Prostate gland (tissue), 2 donors: ENCODE results near the gene KIR2DL1. TPM values are rescaled to one million over a fixed set of nuclear protein-coding genes. Genes with fewer than 3 reads are reported as not detected.
"Not testable (repeated sequence)": the region's sequence is repeated elsewhere in the genome, so short reads cannot be mapped to it uniquely, and the experiment has no call there.

ENCODE experiments used
- DNase-seq: peaks from one replicate; pipeline ENCODE4 v3.0.0-alpha.2; 2019; ENCODE audit warnings: low spot score
- H3K27ac ChIP-seq, 2 donors: fragments of 200-600 bp; sonication (generic); 2 replicates each; pipeline ENCODE4 v1.5.1; 2017 to 2019
- H3K27me3 ChIP-seq: fragments of 200-600 bp; sonication (generic); replicated peaks from 2 replicates; pipeline ENCODE4 v1.5.1; 2019; ENCODE audit not compliant: insufficient read depth
- H3K36me3 ChIP-seq, 2 donors: fragments of 200-600 bp; sonication (generic); 1 replicate in 1 of 2; 2 replicates in 1 of 2; pipeline versions ENCODE4 v1.5.1 to v1.8.1; 2017 to 2019
- H3K4me1 ChIP-seq: fragments of 200-600 bp; sonication (generic); replicated peaks from 2 replicates; pipeline ENCODE4 v1.5.1; 2019
- H3K4me3 ChIP-seq, 2 donors: fragments of 200-600 bp; sonication (generic); 2 replicates each; pipeline ENCODE4 v1.5.1; 2017 to 2019
- H3K9me3 ChIP-seq: fragments of 200-600 bp; sonication (generic); 2 replicates; pipeline ENCODE4 v1.5.1; 2017
- CTCF ChIP-seq, 4 experiments: fragments of 200-600 bp in 2 of 4; fragments of 450-650 bp in 2 of 4; sonication (generic) in 2 of 4; IDR thresholded peaks; 1 replicate in 3 of 4; 2 replicates in 1 of 4; pipeline ENCODE4 v1.5.1; 2016 to 2019; ENCODE audit warnings: antibody characterized with exemption in 4 of 4, mild to moderate bottlenecking in 2 of 4, moderate library complexity in 2 of 4
- POLR2A ChIP-seq: fragments of 450-650 bp; IDR thresholded peaks from one replicate; pipeline ENCODE4 v1.6.1; 2016; ENCODE audit warnings: antibody characterized with exemption, mild to moderate bottlenecking
- POLR2AphosphoS5 ChIP-seq: sonication (generic); formaldehyde crosslinking; IDR thresholded peaks from one replicate; pipeline ENCODE4 v1.6.1; 2017; ENCODE audit warnings: antibody characterized with exemption
- WGBS: methylation state at CpG from one replicate; pipeline ENCODE4 v1.1.5; 2018; 5-methylcytosine and 5-hydroxymethylcytosine counted together
- intact Hi-C: fragments of 100-400 bp; cut with DNase I; formaldehyde crosslinking; loops from one replicate; pipeline ENCODE4 v1.14.2; 2022
- total RNA-seq, 2 donors: library from RNA; depleted of rRNA; stranded (reverse); fragments of >200 nt; gene quantifications; one replicate each; pipeline ENCODE4 v1.1.0, GENCODE V29; 2016

Gene KIR2DL1
- total RNA-seq, 2 donors from 2014 or later: not detected

- no peak for DNase-seq
- TF ChIP-seq POLR2AphosphoS5 (no peak), POLR2A (no peak), CTCF (IDR thresholded peaks at IDR 0.05) (no peak)
- intact Hi-C loops: no loop called here
- H3K36me3 ChIP-seq: no peaks in the 10 kb centered on the region
- H3K9me3 ChIP-seq: no peaks in the 10 kb centered on the region
- H3K27me3 ChIP-seq: no peaks in the 10 kb centered on the region
- WGBS: 38% methylated on average over 3 of the region's 3 CpGs
- no peak overlapping the region for H3K27ac ChIP-seq
- no peak overlapping the region for H3K4me3 ChIP-seq
- no peaks in the 10 kb centered on the region for H3K4me1 ChIP-seq
Observed at GRCh38 chr19:54728167-54728566, 41.4 kb upstream of the KIR2DL1 start.

DNA sequence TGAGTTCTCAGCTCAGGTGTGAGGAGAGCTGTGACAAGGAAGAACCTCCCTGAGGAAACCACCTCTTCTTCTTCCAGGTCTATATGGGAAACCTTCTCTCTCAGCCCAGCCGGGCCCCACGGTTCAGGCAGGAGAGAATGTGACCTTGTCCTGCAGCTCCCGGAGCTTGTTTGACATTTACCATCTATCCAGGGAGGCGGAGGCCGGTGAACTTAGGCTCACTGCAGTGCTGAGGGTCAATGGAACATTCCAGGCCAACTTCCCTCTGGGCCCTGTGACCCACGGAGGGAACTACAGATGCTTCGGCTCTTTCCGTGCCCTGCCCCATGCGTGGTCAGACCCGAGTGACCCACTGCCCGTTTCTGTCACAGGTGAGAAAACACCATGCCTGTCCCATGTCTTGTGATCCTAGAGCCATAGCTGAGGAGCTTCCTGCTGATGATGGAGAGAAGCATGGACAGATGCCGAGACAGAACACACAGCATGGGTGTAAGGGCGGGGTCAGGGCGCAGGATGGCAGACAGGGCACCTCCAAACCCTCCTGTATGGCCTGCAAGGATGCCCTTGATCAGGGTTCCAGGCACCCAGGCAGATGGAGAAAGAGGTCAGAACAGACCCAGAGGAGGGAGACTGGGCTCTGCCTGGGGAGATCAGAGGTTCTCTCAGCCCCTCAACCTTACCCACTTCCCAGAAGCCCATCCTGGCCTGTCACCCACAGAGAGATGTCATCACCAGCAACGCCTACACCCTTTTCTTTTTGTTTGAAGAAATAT is 40.0 kb upstream of the KIR2DL1 start:
- Histone ChIP-seq H3K4me1 (no peaks in the 10 kb centered on the region), H3K36me3 (no peaks in the 10 kb centered on the region), H3K4me3 (no peak overlapping the region), H3K27me3 (no peaks in the 10 kb centered on the region), H3K9me3 (no peaks in the 10 kb centered on the region), H3K27ac (no peak overlapping the region)
- intact Hi-C loops: no loop called here
- TF ChIP-seq POLR2A (no peak), CTCF (IDR thresholded peaks at IDR 0.05) (no peak), POLR2AphosphoS5 (no peak)
- 72% methylated on average over 15 of the region's 15 CpGs for WGBS
- DNase-seq: no peak

GRCh38 chr19:54731191-54731590 is 38.4 kb upstream of the KIR2DL1 start:
- 65% methylated on average over 8 of the region's 8 CpGs for WGBS
- intact Hi-C loops: no loop called here
- no peaks in the 10 kb centered on the region for H3K27me3 ChIP-seq

DNA sequence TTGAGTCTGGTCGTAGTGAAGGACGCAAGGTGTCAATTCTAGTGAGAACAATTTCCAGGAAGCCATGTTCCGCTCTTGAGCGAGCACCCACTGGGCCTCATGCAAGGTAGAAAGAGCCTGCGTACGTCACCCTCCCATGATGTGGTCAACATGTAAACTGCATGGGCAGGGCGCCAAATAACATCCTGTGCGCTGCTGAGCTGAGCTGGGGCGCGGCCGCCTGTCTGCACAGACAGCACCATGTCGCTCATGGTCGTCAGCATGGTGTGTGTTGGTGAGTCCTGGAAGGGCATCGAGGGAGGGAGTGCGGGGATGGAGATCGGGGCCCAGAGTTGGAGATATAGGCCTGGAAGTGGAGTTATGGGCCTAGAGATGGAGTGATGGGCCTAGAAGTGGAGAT is 31.3 kb upstream of the KIR2DL1 start, which contains the start of gene KIR2DL3:
TSS of gene KIR2DL3 (plus strand) at position 208 of the 400 bp plus-strand sequence. CDS start at position 241, 33 bp downstream.
- H3K4me1 ChIP-seq, H3K4me3 ChIP-seq, H3K9me3 ChIP-seq, H3K36me3 ChIP-seq, H3K27ac ChIP-seq, DNase-seq, H3K27me3 ChIP-seq: not testable (repeated sequence)
- WGBS: 92% methylated on average over 16 of the region's 16 CpGs
- intact Hi-C loops: loop anchor here (2.0 kb wide), 1 partner anchor 56 kb away; no protein-coding TSS in a partner anchor

More at GRCh38 chr19:54731191-54731590, 38.4 kb upstream of the KIR2DL1 start:
- no peak overlapping the region for H3K4me3 ChIP-seq
- no peaks in the 10 kb centered on the region for H3K4me1 ChIP-seq
- TF ChIP-seq POLR2AphosphoS5 (no peak), POLR2A (no peak), CTCF (IDR thresholded peaks at IDR 0.05) (no peak)
- no peak overlapping the region for H3K27ac ChIP-seq
- DNase-seq: no peak
- H3K9me3 ChIP-seq: no peaks in the 10 kb centered on the region
- no peaks in the 10 kb centered on the region for H3K36me3 ChIP-seq

- H3K27ac ChIP-seq: no peak overlapping the region
- no peak overlapping the region for H3K4me3 ChIP-seq
- TF ChIP-seq CTCF (IDR thresholded peaks at IDR 0.05) (no peak), POLR2AphosphoS5 (no peak), POLR2A (no peak)
- 72% methylated on average over 1 of the region's 1 CpG for WGBS
- no peaks in the 10 kb centered on the region for H3K9me3 ChIP-seq
- H3K4me1 ChIP-seq: no peaks in the 10 kb centered on the region
- intact Hi-C loops: loop anchor here (2.0 kb wide), 1 partner anchor 56 kb away; no protein-coding TSS in a partner anchor
- DNase-seq: no peak
- H3K36me3 ChIP-seq: no peaks in the 10 kb centered on the region
- H3K27me3 ChIP-seq: no peaks in the 10 kb centered on the region
Observed at GRCh38 chr19:54738715-54739114, 30.9 kb upstream of the KIR2DL1 start.
